OCI-LY7 (cell line): ENCODE results near the gene FAM193B. TPM values are rescaled to one million over a fixed set of nuclear protein-coding genes. Genes with fewer than 3 reads are reported as not detected.
"Not testable (repeated sequence)": the region's sequence is repeated elsewhere in the genome, so short reads cannot be mapped to it uniquely, and the experiment has no call there.

ENCODE experiments used
- BruUV-seq: library from RNA; stranded (reverse); fragments of 400-500 nt; replicated peaks from 2 replicates; lab custom pipeline; 2021; lab: Mats Ljungman, UMichigan
- CTCF ChIA-PET: fragments of 300-600 bp; sonication (Branson Sonifier 250); formaldehyde crosslinking; loops from one replicate; lab custom pipeline; 2022; ENCODE audit warnings: antibody characterized with exemption; ENCODE audit not compliant: unreplicated experiment; lab: Charles Lee
- POLR2A ChIA-PET: fragments of 300-600 bp; sonication (Branson Sonifier 250); formaldehyde crosslinking; loops from one replicate; lab custom pipeline; 2022; ENCODE audit warnings: antibody characterized with exemption; lab: Charles Lee
- DNase-seq: peaks from one replicate; pipeline ENCODE4 v3.0.0-alpha.2; 2015; ENCODE audit warnings: low spot score
- H2AFZ ChIP-seq: fragments of 200-600 bp; sonication (generic), shearing (Covaris generic); 2 replicates; pipeline ENCODE4 v1.6.1; 2014; ENCODE audit warnings: mild to moderate bottlenecking, antibody characterized with exemption, low read length, moderate library complexity
- H3K27ac ChIP-seq: fragments of 200-600 bp; sonication (generic); 2 replicates; pipeline ENCODE4 v1.5.1; 2014; ENCODE audit warnings: mixed run types, low read depth, mild to moderate bottlenecking, moderate library complexity, low read length, inconsistent platforms; ENCODE audit not compliant: poor library complexity, severe bottlenecking
- H3K36me3 ChIP-seq: fragments of 200-600 bp; sonication (generic); 2 replicates; pipeline ENCODE4 v1.6.1; 2014; ENCODE audit warnings: mild to moderate bottlenecking, antibody characterized with exemption, low read length, moderate library complexity, mixed read lengths; ENCODE audit not compliant: insufficient read depth
- H3K4me1 ChIP-seq: fragments of 200-600 bp; sonication (generic); 2 replicates; pipeline ENCODE4 v1.5.1; 2014; ENCODE audit warnings: mild to moderate bottlenecking, low read length; ENCODE audit not compliant: insufficient read depth, poor library complexity, severe bottlenecking
- H3K4me2 ChIP-seq: fragments of 200-600 bp; sonication (generic); 2 replicates; pipeline ENCODE4 v1.6.1; 2014; ENCODE audit warnings: mild to moderate bottlenecking, low read length
- H3K4me3 ChIP-seq: fragments of 200-600 bp; sonication (generic); 2 replicates; pipeline ENCODE4 v1.5.1; 2014; ENCODE audit warnings: mild to moderate bottlenecking, low read depth, low read length; ENCODE audit not compliant: poor library complexity, severe bottlenecking
- H3K79me2 ChIP-seq: fragments of 200-600 bp; sonication (generic); 2 replicates; pipeline ENCODE4 v1.6.1; 2016; ENCODE audit warnings: low read depth, mild to moderate bottlenecking, low read length, moderate library complexity, mixed read lengths; ENCODE audit not compliant: insufficient read depth
- H3K9me2 ChIP-seq: fragments of 200-600 bp; sonication (generic); 2 replicates; pipeline ENCODE4 v1.6.1; 2016; ENCODE audit warnings: mild to moderate bottlenecking, low read length, mixed read lengths; ENCODE audit not compliant: insufficient read depth
- H3K9me3 ChIP-seq: fragments of 200-600 bp; sonication (generic); 2 replicates; pipeline ENCODE4 v1.6.1; 2014; ENCODE audit warnings: mild to moderate bottlenecking, mixed run types, low read length, mixed read lengths
- H4K20me1 ChIP-seq: fragments of 200-600 bp; sonication (generic); 2 replicates; pipeline ENCODE4 v1.6.1; 2014; ENCODE audit warnings: mild to moderate bottlenecking, antibody characterized with exemption, low read length, moderate library complexity, mixed read lengths; ENCODE audit not compliant: insufficient read depth
- CTCF ChIP-seq: fragments of 200-600 bp; sonication (generic); conservative IDR thresholded peaks from 2 replicates; pipeline ENCODE4 v1.5.1; 2014; ENCODE audit warnings: mild to moderate bottlenecking, antibody characterized with exemption, low read length, moderate library complexity, mixed read lengths
- EZH2phosphoT487 ChIP-seq: fragments of 200-600 bp; sonication (generic); IDR thresholded peaks from 2 replicates; pipeline ENCODE4 v1.6.1; 2018; ENCODE audit warnings: low read depth, borderline replicate concordance, mild to moderate bottlenecking, mixed run types, antibody characterized with exemption, low read length, moderate library complexity, mixed read lengths
- intact Hi-C: fragments of 100-400 bp; cut with micrococcal nuclease; formaldehyde crosslinking; loops from one replicate; pipeline ENCODE4 v1.10.0; 2022; ENCODE audit not compliant: unreplicated experiment
- total RNA-seq, 2 experiments: library from RNA; depleted of rRNA in 1 of 2; stranded (reverse); fragments of >200 nt in 1 of 2; shearing (Covaris generic) in 1 of 2; gene quantifications; 2 replicates each; pipeline ENCODE4 v1.2.3, GENCODE V29; 2014 to 2022

The FAM193B gene
- total RNA-seq, 2 experiments from 2014 or later = 63.2 to 104 TPM

- no peak overlapping the region for H3K4me3 ChIP-seq
- peaks cover 80% of the 10 kb centered on the region for H3K36me3 ChIP-seq
- no peaks in the 10 kb centered on the region for H3K9me2 ChIP-seq
- no peaks in the 10 kb centered on the region for H4K20me1 ChIP-seq
- POLR2A ChIA-PET = interaction anchor here (1.2 kb wide), 1 partner anchor 11 kb away, joined by 3 read pairs; no protein-coding TSS in a partner anchor
- no peak overlapping the region for H2AFZ ChIP-seq
- TF ChIP-seq CTCF (no peak), EZH2phosphoT487 (no peak)
- no peak overlapping the region for H3K27ac ChIP-seq
- no peak for DNase-seq
- no peaks in the 10 kb centered on the region for H3K9me3 ChIP-seq
- H3K79me2 ChIP-seq = no peaks in the 10 kb centered on the region
- intact Hi-C loops = no loop called here
- CTCF ChIA-PET = no interaction called here
- no peak overlapping the region for H3K4me2 ChIP-seq
- BruUV-seq = no TSS peak
- H3K4me1 ChIP-seq = no peaks in the 10 kb centered on the region
Measured at GRCh38 chr5:177535125-177535524, 19.2 kb downstream of the FAM193B start.

- H3K9me3 ChIP-seq, BruUV-seq, H3K79me2 ChIP-seq, H3K4me2 ChIP-seq, H4K20me1 ChIP-seq, H3K4me3 ChIP-seq, H2AFZ ChIP-seq, DNase-seq, H3K9me2 ChIP-seq, intact Hi-C loops, CTCF ChIA-PET, H3K4me1 ChIP-seq, H3K27ac ChIP-seq: not testable (repeated sequence)
- H3K36me3 ChIP-seq = peaks cover 87% of the 10 kb centered on the region
- POLR2A ChIA-PET = interaction anchor here (1.2 kb wide), 1 partner anchor 11 kb away, joined by 3 read pairs; no protein-coding TSS in a partner anchor
Measured at GRCh38 chr5:177534433-177534832, 19.9 kb downstream of the FAM193B start.

GRCh38 chr5:177531209-177531940 is 23.0 kb downstream of the FAM193B start:
- H3K36me3 ChIP-seq = peaks cover 79% of the 10 kb centered on the region; the same call in 1 of the 2 replicates
- BruUV-seq = no TSS peak
- no peak overlapping the region for H2AFZ ChIP-seq
- POLR2A ChIA-PET = interaction anchor here (1.0 to 1.2 kb wide), 2 partner anchors 9 to 15 kb away, joined by 4 read pairs; partner anchors contain the start of gene DDX41
- H3K9me2 ChIP-seq = no peaks in the 10 kb centered on the region
- no peaks in the 10 kb centered on the region for H3K79me2 ChIP-seq
- DNase-seq = no peak
- H3K9me3 ChIP-seq = no peaks in the 10 kb centered on the region
- no peak overlapping the region for H3K4me3 ChIP-seq
- intact Hi-C loops = no loop called here
- CTCF ChIA-PET = no interaction called here
- TF ChIP-seq EZH2phosphoT487 (no peak), CTCF (no peak)
- H3K4me2 ChIP-seq = no peak overlapping the region
- H3K4me1 ChIP-seq = no peaks in the 10 kb centered on the region
- H3K27ac ChIP-seq = no peak overlapping the region
- no peaks in the 10 kb centered on the region for H4K20me1 ChIP-seq
